GM18507 (cell line): Measurements from ENCODE around the gene CLMN.
A peak's percentile ranks its signal among the peaks of the same experiment; 100 is the strongest.

ENCODE experiments used
- DNase-seq: peaks from one replicate; pipeline ENCODE4 v3.0.0; 2011; ENCODE audit warnings: low read depth; ENCODE audit not compliant: insufficient read length; ENCODE audit errors: extremely low spot score
- FAIRE-seq: peaks from 2 replicates; lab custom pipeline; 2011; peaks lifted over from hg19 to GRCh38; lab: Jason Lieb, UNC

The CLMN gene

DNA sequence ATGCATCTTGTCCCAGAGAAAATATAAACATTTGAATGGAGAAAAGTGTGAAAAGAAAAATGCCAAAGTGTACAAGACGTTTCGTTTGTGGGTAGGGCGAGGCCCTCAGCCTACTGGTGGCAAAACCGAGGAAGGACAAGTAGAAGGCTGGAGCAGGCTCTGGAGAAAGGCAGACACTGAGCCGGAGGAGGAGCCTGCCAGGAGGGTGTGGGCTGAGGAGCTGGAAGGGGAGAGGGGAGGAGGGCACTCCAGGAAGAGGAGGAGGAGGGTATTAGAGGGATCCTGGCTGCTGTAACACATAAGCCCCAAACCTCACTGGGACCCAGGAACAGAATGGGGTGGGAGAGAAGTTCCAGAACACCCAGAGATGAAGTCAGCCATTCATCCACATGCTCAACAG, 47.7 kb downstream of the CLMN start:
- FAIRE-seq (no peak), DNase-seq (no peak)

DNA sequence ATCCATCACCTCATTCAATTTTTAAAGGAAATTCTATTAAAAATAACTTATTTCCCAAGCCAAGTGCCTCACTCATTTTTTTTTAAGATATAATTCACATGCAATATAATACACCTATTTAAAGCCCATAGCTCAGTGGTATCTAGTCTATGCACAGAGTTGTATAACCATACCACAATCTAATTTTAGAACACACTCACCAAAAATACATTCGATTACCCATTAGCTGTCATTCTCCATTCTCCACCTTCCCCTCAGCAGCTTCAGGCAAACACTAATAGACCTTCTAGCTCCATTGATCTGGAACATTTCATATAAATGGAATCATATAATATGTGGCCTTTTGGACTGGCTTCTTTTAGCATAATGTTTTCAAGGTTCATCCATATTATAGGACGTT, 49.5 kb downstream of the CLMN start:
- no peak for DNase-seq
- FAIRE-seq, result peak; percentile 47

DNA sequence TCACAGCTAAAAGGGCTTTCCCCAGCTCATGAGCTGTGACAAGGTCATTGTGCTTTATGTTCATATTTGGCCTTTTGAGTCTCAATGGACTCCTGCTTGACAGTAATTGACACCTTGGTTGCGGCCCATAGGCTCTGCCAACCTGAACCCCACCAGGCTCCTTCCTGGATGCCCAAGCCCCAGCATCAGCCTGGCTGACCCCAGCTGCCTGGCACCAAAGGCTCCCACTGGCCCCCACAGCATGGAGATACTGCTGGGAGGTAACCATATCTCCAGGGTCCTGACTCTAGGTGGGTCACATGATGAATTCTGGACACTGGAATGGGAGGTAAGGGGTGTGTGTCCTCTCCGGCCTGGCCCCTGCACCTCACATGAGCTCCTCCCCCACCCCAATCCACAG, 50.2 kb downstream of the CLMN start:
- FAIRE-seq, result no peak
- DNase-seq, result no peak

DNA sequence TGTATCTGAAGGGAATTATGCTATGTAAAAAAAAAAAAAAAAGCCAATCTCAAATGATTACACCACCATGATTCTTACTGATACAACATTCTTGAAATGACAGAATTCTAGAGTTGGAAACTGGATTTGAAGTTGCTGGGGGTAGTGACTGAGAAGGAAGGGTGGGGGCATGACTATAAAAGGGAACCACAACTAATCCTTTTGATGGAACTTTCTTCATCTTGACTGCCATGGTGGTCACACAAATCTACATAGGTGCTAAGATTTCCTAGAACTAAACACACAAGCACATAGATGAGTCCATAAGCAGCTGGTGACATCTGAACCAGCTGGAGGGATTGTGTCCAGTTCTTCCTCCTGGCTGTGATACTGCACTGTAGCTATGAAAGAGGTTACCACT, 51.4 kb downstream of the CLMN start:
- FAIRE-seq, result peak; percentile 29
- DNase-seq, result no peak

DNA sequence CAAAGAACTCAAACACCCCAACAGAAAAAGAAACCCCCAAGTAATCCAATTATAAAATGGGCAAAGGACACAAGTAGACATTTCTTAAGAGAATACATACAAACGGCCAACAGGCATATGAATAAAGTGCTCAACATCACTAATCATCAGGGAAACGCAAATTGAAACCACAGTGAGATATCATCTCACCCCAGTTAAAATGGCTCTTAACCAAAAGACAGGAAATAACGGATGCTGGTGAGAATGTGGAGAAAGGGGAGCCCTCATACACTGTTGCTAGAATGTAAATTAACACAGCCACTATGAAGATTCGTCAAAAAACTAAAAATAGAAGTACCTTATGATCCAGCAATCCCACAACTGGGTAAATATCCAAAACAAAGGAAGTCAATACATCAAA, 52.4 kb downstream of the CLMN start:
- DNase-seq (no peak), FAIRE-seq (peak; percentile 69)

DNA sequence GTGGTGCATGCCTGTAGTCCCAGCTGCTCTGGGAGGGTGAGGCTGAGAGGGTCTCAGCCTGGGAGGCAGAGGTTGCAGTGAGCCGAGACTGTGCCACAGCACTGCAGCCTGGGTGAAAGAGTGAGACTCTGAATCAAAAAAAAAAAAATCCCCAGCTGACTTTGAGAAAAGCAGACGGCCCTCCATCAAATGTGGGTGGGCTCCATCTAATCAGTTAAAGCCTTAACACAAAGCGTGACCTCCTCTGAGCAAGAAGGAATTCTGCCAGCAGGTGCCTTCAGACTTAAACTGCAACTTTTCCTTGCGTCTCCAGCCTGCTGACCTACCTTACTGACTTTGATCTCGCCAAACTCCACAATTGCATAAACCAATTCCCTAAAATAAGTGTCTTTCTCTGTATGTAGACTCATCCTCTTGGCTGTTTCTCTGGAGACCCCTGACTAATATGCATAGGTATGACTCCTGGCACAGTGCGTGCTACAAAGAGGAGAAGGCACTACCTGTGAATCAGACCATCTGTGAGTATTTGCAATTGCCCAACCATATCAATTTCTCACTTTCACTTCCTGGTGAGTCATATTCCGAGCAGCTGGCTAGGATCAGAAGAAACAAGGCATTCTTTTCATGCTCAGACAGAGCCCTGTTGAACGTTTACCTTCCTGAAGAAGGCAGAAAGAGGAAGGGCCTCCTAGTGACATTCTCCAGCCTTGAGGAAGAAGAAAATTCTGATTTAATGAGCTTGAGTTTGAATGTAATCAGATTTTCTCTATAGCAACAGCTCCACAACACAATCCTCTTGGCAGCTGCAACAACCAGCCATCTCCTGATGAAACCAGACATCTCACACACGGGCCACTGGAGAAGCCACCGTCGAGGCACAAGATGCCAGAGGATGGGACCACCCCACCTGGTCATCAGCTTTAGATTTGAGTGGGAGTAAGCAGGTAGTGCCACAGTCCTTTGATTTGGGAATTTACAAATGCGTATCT, 54.3 kb downstream of the CLMN start:
- FAIRE-seq (peak; percentile 94), DNase-seq (peak; percentile 46)

DNA sequence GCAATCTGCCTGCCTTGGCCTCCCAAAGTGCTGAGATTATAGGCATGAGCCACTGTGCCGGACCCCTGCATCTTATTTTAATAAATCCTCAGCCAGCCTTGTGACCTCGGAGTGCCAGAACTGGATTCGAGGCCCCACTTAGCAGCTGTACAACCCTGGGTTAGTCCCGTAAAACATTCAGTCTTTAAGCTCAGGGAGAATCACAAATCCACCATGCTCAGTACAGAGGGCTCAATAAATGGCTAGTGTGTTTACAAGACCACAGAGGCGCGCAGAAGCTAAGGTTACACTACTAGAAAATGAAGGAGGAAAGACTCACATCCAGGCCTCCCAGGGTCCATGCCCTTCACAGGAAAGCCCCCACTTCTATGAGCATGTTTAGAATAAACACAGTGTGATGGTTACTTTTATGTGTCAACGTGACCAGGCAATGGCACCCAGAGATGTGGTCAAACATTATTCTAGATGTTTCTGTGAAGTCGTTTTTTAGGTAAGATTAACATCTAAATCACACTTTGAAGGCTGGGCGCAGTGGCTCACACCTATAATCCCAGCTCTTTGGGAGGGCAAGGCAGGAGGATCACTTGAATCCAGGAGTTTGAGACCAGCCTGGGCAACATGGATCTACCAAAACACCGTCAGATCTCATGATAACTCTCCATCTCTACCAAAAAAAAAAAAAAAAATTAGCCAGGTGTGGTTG, 55.3 kb downstream of the CLMN start:
- DNase-seq (no peak), FAIRE-seq (no peak)

DNA sequence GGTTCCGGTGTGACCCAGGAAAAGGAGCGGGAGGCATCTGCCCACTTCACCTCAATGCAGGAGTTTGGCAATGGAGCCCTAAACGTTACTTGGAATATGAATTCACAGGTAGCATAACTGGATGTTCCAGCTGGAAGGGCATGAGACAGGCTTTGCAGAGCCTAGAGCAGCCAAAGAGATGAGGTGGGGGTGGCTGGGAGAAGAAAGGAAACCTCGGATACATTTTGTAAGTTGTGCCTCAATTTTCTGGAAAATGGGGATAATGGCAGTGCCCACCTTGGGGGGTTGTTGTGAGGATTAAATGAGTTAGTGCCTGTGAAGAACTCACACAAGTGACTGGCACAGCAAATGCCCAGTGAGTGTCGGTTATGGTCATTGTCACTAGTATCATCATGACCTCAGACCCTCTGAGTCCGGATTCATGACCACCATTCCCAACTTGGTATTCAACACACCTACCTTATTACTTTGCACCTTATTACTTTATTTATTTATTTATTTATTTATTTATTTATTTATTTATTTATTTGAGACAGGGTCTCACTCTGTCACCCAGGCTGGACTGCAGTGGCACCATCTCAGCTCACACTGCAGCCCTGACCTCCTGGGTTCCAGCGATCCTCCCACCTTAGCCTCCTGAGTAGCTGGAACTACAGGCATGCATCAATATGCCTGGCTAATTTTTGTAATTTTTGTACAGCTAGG, 56.0 kb downstream of the CLMN start:
- no peak for FAIRE-seq
- no peak for DNase-seq

DNA sequence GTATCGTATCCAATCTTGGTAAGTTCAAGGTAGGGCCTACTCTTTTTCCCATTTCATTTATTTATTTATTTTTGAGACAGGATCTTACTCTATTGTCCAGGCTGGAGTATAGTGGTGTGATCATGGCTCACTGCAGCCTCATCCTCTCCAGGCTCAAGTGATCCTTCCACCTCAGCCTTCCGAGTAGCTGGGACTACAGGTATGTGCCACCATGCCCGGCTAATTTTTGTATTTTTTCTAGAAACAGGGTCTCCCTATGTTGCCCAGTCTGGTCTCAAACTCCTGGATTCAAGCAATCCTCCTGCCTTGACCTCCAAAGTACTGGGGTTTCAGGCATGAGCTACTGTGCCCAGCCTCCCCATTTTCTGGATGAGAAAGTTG, 57.2 kb downstream of the CLMN start:
- no peak for DNase-seq
- FAIRE-seq, result no peak

DNA sequence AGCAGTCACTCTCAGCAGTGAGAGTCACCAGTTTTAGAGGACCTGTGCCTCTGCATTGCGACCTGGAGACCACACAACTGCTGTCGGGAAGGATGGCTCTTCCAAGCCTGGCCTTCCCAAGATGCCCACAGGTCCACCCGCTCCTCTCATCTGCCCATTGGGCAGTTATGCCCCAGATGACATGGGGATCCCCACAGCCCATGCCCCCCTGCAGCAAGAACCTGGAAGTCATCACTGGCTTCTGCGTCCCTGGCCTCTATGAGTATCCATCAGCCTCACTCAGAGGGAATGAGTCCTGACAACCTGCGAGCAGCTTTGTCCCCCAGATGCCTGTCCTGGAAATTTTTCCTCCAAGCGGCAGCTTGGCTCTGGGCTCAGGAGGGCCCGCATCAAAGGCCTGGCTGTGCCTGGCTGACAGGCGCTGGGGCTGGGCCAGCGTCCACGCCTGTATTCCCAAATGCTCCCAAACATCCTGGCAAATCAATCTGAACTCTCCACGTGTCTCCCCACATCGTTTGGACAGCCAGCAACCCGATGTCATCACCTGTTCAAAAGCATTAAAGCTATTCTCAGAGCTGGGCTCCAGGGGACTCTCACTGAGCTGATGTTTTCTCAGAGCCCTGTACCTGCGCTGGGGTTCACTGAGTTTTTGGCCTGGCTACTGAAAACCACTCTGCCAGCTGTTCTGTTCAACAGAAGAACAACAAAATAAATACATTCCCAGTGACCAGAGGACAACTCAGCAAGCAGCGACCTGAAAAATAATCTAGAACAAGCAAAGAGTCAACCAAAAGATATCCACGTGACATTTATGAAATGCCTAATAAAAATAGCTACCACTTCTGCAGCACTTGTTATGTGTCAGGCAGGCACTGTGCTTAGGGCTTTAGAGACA, 57.8 kb downstream of the CLMN start:
- no peak for FAIRE-seq
- no peak for DNase-seq

DNA sequence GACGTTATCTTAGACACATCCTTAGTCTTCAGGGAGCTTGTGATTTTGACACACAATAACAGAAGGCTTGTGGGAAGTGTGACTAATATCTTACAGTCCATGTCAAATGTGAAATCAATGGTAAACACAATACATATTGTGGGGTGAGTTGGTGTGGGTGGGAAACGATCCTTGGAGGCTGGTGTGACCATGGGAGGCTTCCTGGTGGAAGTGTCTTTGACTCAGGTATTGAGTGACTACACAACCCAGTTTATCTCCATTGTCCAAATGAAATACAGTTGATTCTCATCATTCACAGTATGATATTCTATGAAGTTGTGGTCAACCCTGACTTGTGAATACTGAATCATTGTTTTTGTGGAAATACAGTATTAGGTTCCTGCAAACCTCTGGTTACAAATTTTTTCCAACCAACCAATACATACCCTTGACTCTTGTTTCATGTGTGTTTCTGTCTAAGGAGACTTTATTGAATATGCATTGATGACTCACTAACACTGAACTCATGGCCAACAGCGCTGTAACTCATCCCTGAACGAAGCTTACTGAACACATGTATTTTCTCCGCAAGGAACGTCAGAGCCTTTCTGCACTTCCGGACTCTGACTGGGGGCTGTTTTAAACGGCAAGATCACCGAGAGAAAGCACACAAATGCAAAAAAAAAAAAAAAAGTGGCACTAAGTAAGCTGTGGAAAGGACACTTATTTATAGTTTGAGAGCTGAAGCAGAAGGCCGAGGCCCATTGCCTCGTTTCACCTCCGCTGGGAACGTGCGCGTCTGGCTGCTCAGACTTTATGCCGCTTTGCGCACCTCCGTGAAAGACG, 59.0 kb downstream of the CLMN start:
- DNase-seq, result no peak

DNA sequence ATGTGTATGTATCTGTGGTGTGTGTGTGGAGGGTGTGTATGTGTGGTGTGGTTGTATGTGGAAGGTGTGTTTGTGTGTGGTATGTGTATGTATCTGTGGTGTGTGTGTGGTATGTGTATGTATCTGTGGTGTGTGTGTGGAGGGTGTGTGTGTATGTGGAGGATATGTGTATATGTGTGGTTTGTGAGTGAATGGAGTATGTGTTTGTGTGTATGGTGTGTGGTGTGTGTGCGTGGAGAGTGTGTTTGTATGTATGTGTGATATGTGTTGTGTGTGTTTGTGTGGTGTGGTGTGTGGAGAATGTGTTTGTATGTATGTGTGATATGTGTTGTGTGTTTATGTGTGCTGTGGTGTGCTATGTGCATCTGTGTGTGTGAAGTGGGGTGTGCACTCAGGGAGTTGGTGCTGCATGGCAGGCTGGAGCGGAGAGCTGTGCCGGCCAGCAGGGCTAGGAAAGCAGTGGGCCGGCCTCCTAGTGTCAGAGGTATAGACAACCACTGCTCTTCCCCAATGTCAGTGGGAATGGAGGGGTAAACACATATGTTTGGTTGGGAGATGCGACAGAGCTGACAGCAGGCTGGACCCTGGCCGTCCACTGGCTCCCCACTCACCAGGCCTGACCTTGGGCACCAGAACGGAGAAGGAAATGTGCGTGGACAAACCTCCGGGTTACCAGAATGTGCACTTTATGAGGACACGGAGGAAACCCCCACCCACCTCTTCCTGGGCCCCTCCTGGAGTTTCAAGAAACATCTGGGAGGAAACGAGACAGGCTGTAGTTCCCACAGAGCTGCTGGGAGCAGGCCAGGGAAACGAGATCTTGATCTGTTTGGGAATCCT, 60.7 kb downstream of the CLMN start:
- no peak for FAIRE-seq
- no peak for DNase-seq

More for the DNA sequence above, 59.0 kb downstream of the CLMN start:
- FAIRE-seq, result peak; percentile 26

DNA sequence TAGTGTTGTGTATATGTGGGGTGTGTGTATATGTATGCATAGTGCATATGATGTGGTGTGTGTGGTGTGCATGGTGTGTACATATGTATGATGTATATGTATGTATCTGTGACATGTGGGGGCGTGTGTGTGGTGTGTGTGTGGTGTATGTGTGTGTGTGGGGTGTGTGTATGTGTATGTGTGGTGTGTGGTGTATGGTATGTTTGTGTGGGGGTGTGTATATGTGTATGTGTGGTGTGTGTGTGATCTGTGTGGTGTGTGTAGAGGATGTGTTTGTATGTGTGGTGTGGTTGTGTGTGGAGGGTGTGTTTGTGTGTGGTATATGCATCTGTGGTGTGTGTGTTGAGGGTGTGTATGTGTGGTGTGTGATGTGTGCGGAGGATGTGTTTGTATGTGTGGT, 61.6 kb downstream of the CLMN start:
- no peak for DNase-seq
- FAIRE-seq, result no peak

DNA sequence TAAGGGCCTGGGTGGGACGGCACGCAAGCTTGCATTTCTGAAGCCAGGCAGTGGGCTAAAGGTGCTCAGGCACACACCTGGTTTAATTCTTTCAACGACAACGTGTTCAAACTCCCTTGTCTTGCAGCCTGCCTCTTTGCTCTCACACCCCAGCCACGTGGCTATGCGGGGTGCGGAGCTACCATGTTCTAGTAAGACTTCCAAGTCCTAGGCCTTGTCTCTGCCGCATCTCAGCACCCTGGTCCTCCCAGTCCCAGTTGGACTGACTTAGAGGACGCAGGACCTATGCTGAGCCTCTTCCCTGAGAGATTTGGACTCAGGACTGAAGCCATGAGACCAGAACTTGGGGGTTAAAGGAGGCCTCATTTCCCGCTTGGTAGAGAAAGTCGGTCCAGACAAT, 62.2 kb downstream of the CLMN start:
- no peak for DNase-seq
- FAIRE-seq, result no peak

DNA sequence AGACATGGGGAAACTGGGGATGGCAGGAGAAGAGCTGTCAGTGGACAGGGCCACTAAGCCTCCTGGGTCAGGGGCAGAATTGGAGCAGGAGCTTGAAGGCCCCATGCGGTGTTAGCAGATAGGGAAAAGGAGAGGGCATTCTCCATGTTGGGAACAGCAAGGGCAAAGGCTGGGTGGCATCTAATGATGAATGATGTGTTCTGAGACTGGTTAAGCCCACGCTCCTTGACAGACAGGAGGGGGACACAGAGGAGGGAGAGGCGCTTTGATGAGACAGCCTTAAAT, 63.0 kb downstream of the CLMN start:
- FAIRE-seq (no peak), DNase-seq (no peak)

DNA sequence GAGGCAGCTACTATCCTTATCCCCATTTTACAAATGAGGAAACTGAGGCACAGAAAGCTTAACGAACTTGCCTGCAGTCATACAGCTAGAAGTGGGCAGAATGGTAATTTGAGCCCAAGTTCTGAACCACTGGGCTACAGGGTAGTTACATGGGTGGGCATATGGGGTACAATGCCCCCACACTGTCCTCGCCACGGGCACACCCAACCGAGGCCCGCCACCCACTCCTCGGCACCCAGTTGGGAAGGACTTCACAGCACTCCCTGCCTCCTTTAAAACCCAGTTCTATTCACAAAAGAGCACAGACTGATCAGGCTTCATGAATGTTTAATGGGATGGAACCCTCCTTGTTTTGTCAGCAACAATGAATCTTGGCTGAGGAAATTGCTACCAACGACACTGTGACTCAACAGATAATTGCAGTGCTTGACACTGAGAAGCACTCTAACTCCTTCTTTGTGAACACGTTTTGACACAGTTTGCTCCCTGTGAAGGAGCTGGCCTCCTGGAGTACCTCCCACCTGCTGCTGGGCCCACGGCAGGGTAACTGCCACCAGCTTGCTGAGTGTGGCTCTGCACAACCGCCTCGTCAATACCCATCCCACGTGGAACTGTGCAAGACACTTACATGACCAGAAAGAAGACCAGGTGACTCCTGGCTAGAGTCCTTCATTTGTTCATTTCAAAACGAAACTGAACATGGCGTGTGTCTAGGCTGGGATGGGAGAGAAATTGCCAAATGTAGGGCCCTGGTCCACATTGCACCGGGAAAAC, 63.5 kb downstream of the CLMN start:
- FAIRE-seq, result no peak
- DNase-seq, result no peak

DNA sequence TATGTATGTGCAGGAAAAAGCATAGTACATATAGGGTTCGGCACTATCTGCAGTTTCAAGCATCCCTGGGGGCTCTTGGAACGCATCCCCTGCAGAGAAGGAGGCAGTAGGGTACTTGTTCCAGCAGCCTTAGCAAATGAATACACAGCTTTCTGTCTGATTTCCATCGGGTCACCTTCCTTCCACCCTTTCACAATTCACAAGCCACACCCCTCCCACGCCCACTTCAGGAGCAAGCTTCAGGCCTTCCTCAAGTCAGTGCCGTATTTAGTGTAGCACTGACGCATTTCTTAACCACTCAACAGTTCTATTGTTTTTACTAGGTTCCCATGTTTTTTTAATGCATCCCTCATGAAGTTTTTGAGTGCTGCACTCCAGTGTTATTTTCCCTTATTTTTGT, 64.2 kb downstream of the CLMN start:
- no peak for DNase-seq
- FAIRE-seq, result peak; percentile 83
